HT1080 (cell line): ENCODE measurements around the gene NUDT19. TPM values are rescaled to one million over a fixed set of nuclear protein-coding genes. Genes with fewer than 3 reads are reported as not detected.

Experiments used
- small RNA-seq: library from RNA; depleted of rRNA; stranded (forward); fragments of <200 nt; gene quantifications from one replicate; pipeline ENCODE3, GENCODE V24; 2014
- total RNA-seq: library from RNA; depleted of rRNA; stranded (reverse); fragments of >200 nt; shearing (Covaris generic); gene quantifications from 2 replicates; pipeline ENCODE4 v1.2.3, GENCODE V29; 2014; rRNA removed

NUDT19 gene
- total RNA-seq, 1 experiment from 2014 or later = 15.4 TPM

Small RNAs within 50 kb of the gene (small RNA-seq; reads per million reads assigned to genes)
- not detected for gene RN7SL789P

Other genes starting within 250 kb of the NUDT19 start
- 239 and 252 TPM in 2 replicates for gene PDCD5, start 110.6 kb upstream of the NUDT19 start, total RNA-seq
- 37.5 and 45.3 TPM in 2 replicates for gene ANKRD27, start 16.6 kb upstream of the NUDT19 start, total RNA-seq
- gene RGS9BP, start 16.0 kb upstream of the NUDT19 start, total RNA-seq = 1.9 and 2.2 TPM in 2 replicates
- 0.05 TPM in 1 of 2 replicates, not detected in the other for gene TDRD12, start 27.9 kb downstream of the NUDT19 start, total RNA-seq
- gene SLC7A9, start 177.9 kb downstream of the NUDT19 start, total RNA-seq = not detected in 2 replicates